NCI-H82 (cell line): Measurements from ENCODE around the gene WDR20.
"Not testable (repeated sequence)": the region's sequence is repeated elsewhere in the genome, so short reads cannot be mapped to it uniquely, and the experiment has no call there.

Experiments used
- DNase-seq: peaks from one replicate; lab custom pipeline; 2025; lab: John Stamatoyannopoulos, UW

The WDR20 gene

DNA sequence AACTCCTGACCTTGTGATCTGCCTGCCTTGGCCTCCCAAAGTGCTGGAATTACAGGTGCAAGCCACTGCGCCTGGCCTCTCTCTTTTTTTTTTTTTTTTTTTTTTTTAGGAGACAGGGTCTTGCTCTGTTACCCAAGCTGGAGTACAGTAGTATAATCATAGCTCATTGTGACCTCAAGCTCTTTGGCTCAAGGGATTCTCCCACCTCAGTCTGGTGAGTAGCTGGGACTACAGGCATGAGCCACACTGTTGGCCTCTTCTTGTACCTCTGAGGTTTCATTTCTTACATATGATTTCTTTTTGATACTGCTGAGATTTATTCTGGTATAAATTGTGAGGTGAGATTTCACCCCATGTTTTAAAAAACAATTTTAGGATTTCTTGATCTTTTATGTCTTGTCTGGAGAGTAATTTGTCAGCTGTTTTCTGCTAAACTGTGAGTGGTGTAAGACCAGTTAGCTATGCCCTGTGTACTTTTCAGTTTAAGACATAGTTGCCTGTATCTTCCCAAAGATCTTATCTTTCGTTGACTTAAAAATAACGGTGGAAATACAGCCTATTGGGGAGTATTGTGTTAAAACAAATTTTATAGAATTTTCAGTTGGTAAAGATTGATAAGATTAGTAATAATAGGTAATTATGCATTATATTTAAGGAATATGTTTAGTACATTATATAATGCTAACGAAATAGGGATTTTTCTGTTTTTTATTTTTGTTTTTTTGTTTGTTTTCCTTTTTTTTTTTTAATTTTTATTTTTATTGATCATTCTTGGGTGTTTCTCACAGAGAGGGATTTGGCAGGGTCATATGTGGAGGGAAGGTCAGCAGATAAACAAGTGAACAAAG is 31.7 kb downstream of the WDR20 start:
- peak; percentile 64 for DNase-seq

DNA sequence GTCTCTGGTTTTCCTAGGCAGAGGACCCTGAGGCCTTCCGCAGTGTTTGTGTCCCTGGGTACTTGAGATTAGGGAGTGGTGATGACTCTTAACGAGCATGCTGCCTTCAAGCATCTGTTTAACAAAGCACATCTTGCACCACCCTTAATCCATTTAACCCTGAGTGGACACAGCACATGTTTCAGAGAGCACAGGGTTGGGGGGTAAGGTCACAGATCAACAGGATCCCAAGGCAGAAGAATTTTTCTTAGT is 32.2 kb downstream of the WDR20 start:
- not testable (repeated sequence) for DNase-seq

DNA sequence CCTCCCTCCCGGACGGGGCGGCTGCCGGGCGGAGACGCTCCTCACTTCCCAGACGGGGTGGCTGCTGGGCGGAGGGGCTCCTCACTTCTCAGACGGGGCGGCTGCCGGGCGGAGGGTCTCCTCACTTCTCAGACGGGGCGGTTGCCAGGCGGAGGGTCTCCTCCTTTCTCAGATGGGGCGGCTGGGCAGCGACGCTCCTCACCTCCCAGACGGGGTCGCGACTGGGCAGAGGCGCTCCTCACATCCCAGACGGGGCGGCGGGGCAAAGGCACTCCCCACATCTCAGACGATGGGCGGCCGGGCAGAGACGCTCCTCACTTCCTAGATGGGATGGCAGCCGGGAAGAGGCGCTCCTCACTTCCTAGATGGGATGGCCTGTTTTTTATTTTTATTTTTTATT is 33.0 kb downstream of the WDR20 start:
- not testable (repeated sequence) for DNase-seq

DNA sequence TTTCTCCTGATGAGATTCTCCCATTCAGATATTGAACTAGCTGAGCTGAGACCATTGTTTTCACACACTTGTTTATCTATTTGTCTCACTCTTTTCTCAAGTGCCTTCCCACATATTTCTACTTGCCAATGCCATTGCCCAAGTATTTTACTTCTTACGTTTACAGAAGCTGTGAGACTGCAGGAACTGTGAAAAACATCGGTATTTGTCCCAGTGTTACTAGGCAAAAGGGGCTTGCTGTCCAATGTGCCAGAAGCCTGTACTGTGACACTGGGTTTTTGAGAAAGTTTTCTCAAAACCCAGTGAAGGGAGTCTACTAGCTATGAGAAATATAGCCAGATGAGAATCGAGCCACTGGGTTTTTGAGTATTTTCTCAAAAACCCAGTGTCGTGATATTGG is 37.5 kb downstream of the WDR20 start:
- no peak for DNase-seq

DNA sequence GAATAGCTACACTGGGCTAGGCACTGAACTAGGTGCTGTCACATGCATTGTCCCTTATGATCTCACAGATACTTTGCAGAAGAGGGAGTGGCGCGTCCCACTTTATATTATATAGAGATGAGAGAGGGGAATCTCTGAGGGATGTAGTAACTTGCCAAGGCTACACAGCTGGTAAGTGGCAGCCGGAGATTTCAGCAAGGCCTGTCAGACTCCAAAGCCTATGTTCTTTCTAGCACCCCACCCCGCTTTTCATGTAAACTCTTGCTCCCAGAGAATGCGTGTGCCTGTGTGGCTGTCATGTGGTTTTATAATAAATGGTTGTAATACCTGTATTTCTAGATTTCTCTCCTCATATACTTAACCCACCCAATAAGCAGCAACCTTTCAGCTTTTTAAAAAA is 39.1 kb downstream of the WDR20 start:
- DNase-seq = no peak

DNA sequence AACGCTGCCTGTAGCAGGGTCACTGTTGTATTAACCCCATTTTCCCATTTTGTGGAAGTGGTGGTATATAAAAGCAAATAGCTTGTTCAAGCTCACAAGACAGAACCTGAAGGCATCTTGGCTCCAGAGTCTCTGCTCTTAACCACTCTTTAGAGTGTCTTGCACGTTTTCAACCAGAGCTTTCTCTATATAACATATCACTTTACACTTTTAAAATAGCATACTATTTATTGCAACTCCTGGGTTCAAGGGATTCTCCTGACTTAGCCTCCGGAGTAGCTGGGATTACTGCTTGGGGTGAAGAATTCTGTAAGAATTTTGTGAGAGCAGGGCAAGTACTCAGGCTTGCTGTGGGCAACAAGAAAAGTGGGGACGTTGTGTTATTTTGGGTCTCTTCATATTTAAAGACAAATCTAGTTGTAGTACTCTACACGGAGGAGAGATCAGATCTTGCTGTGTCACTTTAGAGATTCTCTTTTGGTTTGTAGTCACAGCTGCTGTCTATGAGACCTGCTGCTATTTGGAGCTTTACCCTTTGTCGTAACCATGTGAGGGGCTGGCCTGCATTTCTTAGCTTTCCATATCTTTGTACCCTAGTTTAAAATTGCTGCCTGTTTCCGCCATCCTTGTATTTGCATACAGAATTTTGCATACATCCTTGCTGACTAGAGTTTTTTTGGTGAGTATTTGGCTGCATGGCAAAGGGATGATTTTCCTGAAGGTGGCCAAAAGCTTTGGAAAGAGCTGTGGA is 40.7 kb downstream of the WDR20 start:
- DNase-seq = no peak

DNA sequence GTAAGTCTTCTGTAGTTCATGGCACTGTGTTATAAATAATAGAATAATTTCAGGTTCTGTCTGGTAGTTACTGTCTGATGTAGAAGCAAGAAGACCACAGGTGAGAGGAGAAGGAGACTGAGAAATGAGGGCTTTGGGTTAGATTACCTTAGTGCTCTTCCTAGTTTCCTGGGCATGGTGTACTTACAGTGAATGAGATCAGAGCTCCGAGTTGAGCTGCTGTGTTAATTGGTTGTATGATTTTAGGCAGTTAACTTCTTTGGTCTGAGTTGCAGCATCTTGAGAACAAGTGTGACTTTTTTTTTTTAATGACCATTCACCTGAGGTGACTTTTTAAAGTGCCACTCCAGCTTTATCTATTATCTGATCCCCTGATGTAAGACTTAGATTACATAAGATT is 41.5 kb downstream of the WDR20 start:
- DNase-seq = peak; percentile 27

DNA sequence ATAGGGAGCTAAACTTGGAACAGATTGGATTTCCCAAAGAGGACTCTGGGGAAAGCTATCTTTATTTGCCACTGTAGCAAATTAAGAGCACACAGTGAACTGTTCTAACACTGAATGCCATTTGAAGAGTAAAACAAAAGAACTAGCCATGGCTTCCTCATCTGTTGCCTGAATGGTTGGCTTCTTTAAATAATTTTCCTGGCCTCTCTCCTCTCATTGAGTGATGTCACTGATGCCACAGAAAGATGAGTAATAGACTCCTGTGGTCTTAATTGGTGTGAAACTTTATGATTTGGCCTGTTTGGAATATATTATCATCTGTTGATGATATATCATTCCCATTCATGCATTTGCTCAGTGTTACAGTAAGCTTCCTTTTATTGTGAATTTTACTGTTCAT is 42.5 kb downstream of the WDR20 start:
- no peak for DNase-seq

DNA sequence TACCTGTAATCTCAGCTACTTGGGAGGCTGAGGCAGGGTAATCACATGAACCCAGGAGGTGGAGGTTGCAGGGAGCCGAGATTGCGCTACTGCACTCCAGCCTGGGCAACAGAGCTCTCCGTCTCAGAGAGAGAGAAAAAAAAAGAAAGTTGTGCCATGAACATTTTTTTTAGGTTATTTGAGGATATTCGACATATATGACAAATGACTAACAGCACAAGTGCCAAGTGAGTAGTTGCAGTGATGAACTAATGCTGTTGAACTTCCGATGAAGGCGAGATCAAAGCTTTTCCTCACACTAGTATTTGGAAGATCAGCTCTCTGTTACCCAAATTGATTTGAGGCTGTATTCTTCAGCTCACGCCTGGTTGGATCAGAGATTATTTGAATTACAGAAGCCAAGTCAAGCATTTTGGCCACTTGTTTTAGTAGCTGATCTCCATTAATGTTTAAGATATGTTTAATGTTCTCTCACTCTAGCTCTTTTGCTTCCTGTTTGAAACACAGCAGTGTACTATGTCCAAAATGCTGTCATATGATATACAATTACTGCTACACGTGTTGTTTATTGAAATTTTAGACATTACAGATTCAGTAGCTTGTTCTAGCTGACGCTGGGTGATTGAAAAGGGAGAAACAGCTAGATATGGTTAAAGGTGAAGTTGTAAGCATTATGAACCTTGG is 43.4 kb downstream of the WDR20 start:
- no peak for DNase-seq

DNA sequence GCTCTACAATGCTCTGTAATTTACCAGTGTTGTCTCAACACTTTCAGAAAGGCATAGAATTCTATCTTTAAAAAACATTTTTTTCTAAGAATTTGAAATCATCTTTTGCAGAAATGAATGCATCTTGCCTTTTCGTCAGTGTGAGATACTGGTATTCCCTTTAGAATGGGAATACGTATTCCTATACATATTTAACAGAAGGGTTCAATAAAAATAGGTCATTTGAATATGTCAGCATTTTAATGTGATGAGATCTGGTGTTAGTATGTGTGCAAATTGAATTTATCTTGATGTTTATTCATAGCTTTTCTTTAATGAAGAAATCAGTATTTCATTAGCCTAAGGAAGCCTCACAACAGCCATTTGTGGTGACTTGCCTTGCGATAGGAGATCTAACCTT is 44.2 kb downstream of the WDR20 start:
- DNase-seq = no peak

DNA sequence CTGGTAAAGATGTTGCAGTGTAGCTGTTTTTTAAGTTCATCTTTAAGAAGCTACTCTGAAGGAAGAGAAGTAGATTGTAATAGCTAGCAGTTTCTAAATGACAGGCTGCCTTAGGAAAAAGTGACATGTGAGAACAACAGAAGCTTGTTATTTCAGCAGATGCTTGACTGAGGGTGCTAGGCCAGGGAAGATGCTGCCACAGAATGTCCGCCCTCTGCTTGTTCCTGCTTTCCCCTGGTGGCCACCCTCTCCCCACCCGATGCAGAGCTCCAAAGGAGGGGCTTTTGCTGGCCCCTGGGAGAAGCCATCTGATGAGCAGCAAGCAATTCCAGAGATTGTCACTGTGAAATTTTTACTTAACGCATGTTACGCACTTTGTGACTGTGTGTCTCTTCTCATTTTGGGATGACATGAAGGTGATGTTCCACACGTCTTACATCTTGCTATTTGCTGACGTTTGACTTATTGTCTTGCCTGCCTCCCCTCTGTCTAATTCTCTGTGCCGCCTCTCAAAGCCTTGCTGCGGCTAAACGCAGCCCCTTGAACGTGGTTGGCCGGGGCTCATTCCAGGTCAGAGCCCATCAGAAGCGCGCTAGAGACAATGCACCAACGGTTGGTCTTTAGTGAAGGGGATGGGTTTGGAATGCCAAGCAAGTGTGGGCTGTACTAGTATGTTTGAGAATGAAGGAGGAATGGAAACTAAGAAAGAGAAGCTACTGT is 44.8 kb downstream of the WDR20 start:
- DNase-seq = no peak

DNA sequence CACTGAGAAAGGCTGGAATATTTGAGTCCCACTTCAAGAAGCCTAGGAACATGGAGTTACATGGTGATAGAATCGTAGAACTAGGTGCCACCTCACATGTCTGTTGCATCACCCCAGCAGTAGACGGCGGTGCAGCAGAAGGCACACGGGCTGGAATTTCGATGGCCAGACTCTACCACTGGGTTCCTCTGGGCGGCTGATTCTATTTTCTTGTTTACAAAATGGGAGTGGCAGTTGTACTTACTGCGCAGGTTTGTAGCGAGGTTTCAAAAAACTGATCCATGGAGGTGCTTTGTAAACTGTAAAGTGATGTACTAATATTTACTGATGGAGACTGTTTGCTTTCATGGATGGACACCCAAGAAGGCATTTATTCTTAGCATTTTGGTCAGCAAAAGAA is 45.7 kb downstream of the WDR20 start:
- no peak for DNase-seq

DNA sequence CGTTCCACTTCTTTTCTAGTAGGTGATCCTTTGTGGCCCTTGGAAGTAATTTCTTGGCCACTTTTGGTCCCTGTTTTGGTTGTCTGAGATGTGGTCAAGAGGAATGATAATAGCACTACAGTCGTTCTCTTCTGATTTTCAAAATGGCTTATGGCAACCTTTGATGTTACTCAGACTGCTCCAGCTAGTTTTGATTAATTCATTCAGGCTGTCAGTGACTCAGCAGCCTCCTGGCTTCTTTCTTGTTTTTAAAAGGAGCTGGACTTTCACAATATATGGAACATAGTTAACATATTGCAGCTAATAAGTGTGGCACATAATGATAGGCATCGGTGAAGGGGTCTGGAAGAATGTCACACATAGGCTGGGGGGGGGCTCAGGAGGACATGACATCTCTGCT is 47.3 kb downstream of the WDR20 start:
- no peak for DNase-seq

DNA sequence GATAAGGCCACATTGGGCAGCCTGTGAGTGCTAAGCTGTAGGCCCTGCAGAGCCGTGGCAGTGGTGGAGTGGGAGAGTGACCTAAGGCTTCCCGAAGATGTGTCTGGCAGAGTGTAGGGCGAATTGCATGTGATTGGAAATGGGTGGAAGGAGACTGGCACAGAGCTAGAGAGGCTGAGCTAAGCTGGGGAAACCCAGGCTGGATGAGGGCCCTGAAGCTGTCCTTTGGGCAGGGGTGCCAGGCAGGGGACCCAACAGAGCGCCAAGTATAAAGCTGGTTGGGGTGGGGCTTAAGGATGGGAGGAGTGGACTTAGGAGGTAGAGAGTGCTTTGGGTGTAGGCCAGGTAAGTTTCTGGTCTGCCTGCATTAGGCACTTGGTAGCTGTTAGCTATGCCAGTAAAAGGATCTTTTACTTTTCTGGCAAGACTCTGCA is 47.9 kb downstream of the WDR20 start:
- DNase-seq = no peak

DNA sequence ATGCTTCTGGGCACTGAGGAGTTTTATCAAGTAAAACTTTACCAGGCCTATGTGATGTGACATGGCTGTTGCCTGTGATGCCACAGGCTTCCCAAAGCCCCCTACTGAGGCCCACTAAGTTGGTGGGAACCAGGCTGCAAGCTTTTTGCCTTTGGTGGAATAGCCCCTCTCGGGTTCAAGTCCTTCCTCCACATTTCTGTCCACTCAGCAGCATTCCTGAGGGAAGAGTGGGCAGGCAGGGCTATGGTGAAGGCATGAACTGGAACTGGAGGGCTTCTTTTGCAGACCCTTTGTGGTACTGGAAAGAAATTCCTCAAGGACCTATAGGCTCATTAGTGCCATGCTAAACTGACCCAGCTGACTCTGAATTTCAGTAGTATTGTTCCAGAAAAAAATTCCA is 48.5 kb downstream of the WDR20 start:
- no peak for DNase-seq

DNA sequence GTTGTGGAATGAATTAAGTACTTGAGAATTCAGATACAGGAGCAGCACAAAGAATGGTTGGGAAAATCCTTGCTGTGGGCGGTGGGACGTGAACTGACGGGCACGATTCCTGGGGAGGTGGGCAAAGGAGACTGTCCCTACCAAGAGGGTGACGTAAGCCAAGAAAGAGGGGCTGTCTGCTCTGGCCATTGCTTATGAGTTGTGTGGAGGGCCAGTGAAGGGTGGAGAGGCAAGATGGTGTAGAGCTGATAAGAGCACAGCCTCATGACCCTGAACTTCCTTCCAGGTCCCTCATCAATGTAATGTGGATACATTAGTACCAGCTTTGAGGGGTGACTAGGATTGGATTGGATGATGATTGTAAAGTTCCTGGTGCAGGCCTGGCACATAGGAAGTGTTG is 50.2 kb downstream of the WDR20 start:
- DNase-seq = no peak

DNA sequence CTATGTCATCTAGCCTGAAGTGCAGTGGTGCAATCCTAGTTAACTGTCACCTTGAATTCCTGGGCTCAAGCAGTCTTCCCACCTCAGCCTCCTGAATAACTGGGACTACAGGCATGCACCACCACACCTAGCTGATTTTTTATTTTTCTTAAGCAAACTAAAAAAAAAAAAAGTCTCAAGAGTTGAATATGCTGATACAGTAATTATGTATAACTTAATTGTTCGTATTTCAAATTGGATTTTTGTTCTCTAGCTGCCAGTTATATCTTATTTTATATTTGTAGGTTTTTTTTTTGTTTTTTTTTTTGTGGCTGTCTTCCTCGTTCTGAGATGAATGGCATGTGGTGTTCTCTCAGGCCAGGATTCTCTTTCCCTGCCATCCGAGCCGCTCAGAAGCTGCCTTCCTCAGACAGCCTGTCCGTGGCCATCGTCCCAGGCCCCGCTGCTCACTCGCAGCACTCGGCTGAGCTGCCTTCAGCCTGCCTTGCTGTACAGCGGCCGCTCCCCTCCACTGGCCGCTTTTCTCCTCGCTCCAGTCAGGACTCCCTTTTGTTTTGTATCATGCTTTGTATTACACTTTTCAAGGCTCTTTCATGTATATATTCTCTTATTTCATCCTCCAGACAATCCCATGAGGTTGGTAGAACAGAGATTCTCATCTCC is 53.3 kb downstream of the WDR20 start:
- peak; percentile 19 for DNase-seq

DNA sequence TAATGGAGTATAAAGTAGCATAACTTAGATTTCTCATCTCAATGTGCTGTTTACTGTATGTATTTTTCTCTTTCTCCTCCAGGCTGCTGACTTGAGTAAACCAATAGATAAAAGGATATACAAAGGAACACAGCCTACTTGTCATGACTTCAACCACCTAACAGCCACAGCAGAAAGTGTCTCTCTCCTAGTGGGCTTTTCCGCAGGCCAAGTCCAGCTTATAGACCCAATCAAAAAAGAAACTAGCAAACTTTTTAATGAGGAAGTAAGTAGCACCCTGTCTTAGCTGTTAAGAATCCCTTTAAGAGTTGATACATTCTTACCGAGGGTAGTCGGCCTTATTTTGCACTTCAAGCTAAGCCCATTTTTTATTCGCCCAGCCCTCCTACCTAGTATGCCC is 55.2 kb downstream of the WDR20 start:
- no peak for DNase-seq

DNA sequence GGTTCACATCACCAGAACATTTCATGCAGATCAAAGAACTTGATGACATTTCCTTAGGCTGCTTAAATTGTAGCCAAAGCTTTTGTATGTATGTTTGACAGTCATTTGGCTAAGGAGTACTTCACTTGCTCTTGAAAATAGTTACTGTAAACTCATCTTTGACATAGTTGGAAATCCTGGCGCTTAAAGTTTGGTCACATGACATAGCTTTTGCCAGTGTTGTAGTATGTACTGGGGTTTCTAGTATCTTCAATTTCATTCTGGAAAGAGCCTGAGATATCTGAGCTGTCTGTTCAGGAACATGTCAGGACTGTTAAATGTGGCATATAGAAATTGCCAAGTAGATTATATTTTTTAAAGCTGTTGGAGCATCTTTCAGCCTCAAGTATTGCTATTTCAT is 55.7 kb downstream of the WDR20 start:
- no peak for DNase-seq

DNA sequence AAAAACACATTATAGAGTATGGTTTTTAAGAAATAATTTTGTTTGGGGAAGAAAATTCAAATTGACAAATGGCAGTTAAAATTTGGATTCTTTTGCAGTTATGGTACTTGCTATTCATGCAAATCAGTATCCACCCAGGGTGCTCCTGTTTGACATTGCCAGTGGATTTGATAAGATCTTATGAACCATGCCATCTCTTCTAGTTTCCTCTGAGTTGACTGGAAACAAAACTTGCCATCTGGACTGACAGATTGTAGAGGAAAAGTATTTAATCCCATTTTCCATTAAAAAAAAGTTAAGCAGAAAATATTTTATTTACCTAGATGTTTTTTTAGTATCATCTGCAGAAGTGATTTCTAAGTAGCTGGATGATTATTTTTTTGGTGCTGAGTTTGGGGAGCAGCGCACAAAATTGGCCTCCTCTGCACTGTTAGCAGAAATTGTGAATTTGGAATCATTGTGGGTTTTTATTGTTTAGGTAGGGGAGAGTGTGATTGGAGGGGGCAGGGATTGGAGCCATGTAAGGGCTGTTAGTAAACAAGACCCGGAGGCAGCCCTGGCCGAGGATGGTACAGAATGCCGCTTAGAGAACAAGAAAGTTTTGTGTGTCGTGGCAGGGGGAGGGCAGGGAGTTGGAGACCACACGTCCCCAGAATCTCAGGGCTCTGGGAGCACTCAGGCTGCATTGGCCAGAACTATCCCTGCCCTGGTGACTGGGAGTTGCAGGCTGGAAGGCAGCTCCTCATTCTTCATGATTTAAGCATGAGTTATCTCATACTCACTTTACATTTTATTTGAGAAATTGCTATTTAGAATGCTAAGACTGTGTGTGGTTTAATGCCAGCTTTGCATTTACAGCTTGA is 56.6 kb downstream of the WDR20 start:
- peak; percentile 90 for DNase-seq

DNA sequence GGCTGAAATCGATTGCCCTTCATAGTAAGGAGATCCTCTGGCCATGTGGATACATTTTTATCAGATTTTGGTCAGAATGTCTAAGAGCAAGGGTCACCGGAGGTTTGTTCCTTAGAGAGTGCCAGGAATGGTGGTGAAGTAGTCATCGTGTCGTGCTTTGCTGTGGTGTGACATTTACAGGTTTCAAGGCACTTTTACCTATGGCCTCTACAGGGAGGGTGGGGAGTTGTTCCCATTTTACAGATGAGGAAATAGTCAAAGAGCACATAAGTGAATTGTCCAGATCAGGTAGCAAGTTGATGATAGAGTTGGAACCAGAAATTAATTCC is 57.2 kb downstream of the WDR20 start:
- DNase-seq = no peak
